ENCODE results near the gene LRBA. TPM values are rescaled to one million over a fixed set of nuclear protein-coding genes. Genes with fewer than 3 reads are reported as not detected.
A peak's percentile ranks its signal among the peaks of the same experiment; 100 is the strongest.

LRBA gene
- total and polyA plus RNA-seq, 9 of the 15 experiments (the other 6 are each of a cell fraction or from before 2014, with no cell fraction given) = 24.2 to 88.7 (median 59.7) TPM

DNA sequence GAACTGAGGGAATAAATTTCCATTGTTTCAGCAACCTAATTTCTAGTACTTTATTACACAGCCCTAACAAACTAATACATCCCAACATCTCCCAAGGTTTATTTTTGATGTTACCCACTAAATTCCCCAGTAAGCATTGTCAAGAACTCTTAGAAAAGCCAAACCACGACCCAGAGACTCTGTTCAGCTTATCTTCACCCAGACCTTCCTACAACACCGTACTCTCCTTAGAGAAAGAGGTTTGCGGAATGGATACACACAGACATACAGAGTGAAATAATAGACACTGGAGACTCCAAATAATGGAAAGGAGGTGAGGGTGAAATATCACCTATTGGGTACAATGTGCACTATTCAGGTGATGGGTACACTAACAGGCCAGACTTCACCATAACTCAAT, 75.6 kb downstream of the LRBA start:
- Histone ChIP-seq H3K9me1 (ENCODE audit: control insufficient read depth, insufficient read depth, low read length) (no peaks in the 10 kb centered on the region), H3K27ac (ENCODE audit: extremely low read depth, low read depth, low read length) (no peak overlapping the region), H3K79me2 (ENCODE audit: control insufficient read depth, insufficient read depth, low read length) (peaks cover 87% of the 10 kb centered on the region), H3K36me3 (ENCODE audit: control insufficient read depth, insufficient read depth, low read length) (no peaks in the 10 kb centered on the region; the same call in 2 of the 3 replicates), H4K20me1 (replicated peaks; ENCODE audit: control insufficient read depth, insufficient read depth, low read length) (no peaks in the 10 kb centered on the region), H3K9me3 (replicated peaks; ENCODE audit: control insufficient read depth, insufficient read depth, low read depth, low read length) (no peaks in the 10 kb centered on the region), H3K4me3 (no peak overlapping the region), H3K27me3 (ENCODE audit: control insufficient read depth in 2 of 2, insufficient read depth in 2 of 2, low read length in 2 of 2) (no peaks in the 10 kb centered on the region), H3K4me2 (ENCODE audit: insufficient read depth, low read length) (no peak overlapping the region), H3K9ac (ENCODE audit: insufficient read depth in 1 of 2, low read depth in 2 of 2, low read length in 2 of 2) (no peak overlapping the region), H2AFZ (ENCODE audit: low read depth, low read length) (no peak overlapping the region), H3K4me1 (replicated peaks in 1 of 2; ENCODE audit: control insufficient read depth in 2 of 2, insufficient read depth in 2 of 2, low read length in 2 of 2) (peaks cover 0 to 10% of the 10 kb centered on the region in 2 experiments; a peak in 4 of 5 replicates)
- DNase-seq (ENCODE audit: extremely low read depth in 1 of 4, low spot score in 3 of 4) (no peak), ATAC-seq (peak; percentile 63), FAIRE-seq (no peak)
- BruUV-seq (replicated peaks) = no TSS peak
- in situ Hi-C loops (cut with MboI) (no loop called here), intact Hi-C loops (cut with micrococcal nuclease) (no loop called here)
- POLR2A ChIA-PET = no interaction called here
- no peak for TF ChIP-seq POLR2B (IDR thresholded peaks at IDR 0.05; ENCODE audit: low read depth, partially characterized antibody)
- TF ChIP-seq SUPT5H (IDR thresholded peaks at IDR 0.05) = no peak
- TF ChIP-seq PHB (CRISPR knock-in tag; IDR thresholded peaks at IDR 0.05) = no peak
- TF ChIP-seq SIN3A (IDR thresholded peaks at IDR 0.05; ENCODE audit: borderline replicate concordance in 2 of 2, control insufficient read depth in 1 of 2, low read depth in 2 of 2, low read length in 2 of 2) = no peak
- TF ChIP-seq, protein P1, sequence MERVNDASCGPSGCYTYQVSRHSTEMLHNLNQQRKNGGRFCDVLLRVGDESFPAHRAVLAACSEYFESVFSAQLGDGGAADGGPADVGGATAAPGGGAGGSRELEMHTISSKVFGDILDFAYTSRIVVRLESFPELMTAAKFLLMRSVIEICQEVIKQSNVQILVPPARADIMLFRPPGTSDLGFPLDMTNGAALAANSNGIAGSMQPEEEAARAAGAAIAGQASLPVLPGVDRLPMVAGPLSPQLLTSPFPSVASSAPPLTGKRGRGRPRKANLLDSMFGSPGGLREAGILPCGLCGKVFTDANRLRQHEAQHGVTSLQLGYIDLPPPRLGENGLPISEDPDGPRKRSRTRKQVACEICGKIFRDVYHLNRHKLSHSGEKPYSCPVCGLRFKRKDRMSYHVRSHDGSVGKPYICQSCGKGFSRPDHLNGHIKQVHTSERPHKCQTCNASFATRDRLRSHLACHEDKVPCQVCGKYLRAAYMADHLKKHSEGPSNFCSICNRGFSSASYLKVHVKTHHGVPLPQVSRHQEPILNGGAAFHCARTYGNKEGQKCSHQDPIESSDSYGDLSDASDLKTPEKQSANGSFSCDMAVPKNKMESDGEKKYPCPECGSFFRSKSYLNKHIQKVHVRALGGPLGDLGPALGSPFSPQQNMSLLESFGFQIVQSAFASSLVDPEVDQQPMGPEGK (CRISPR knock-in tag; IDR thresholded peaks at IDR 0.05; ENCODE audit: borderline replicate concordance) = no peak
- TF ChIP-seq NFXL1 (CRISPR knock-in tag; IDR thresholded peaks at IDR 0.05) = no peak
- TF ChIP-seq CBX5 (IDR thresholded peaks at IDR 0.05; ENCODE audit: borderline replicate concordance, low read depth) = no peak
- no peak for TF ChIP-seq ZNF695 (CRISPR knock-in tag; IDR thresholded peaks at IDR 0.05)
- CTCF ChIA-PET (ENCODE audit: low intra/inter-chr PET ratio) = no interaction called here
- 27% methylated on average over 3 of the region's 3 CpGs for WGBS (ENCODE audit: insufficient coverage, low coverage, missing lambda C conversion rate)

All from K562 (cell line).